Retina (tissue), 1 donor: ENCODE results near the gene PPDPF.

Experiments used
- DNase-seq: peaks from one replicate; pipeline ENCODE4 v3.0.0-alpha.2; 2016

The PPDPF gene

GRCh38 chr20:63522091-63522868 lies 1.7 kb downstream of the PPDPF start:
- peak; percentile 9 for DNase-seq

GRCh38 chr20:63522981-63523611 lies 2.5 kb downstream of the PPDPF start:
- DNase-seq: no peak

DNA sequence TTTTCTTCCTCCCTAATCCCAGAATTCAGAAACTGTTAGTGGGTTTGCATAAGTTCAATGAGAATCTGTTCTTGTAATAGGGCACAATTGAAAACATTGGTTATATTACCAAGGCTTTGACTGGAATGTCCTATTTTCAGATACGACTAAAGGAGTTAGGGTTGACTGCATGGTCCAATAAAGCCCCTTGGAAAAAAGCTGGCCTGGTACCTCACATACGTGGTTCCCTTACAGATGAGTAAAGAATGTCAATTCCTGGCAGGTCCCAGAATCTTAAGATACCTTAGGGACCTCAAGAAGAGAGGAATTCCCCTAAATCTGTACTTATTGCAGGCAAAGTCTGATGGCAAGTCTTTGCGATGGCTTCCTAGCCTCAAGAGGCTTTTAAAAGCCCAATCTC lies 4.6 kb downstream of the PPDPF start:
- no peak for DNase-seq

GRCh38 chr20:63525971-63526370 lies 5.4 kb downstream of the PPDPF start:
- no peak for DNase-seq

DNA sequence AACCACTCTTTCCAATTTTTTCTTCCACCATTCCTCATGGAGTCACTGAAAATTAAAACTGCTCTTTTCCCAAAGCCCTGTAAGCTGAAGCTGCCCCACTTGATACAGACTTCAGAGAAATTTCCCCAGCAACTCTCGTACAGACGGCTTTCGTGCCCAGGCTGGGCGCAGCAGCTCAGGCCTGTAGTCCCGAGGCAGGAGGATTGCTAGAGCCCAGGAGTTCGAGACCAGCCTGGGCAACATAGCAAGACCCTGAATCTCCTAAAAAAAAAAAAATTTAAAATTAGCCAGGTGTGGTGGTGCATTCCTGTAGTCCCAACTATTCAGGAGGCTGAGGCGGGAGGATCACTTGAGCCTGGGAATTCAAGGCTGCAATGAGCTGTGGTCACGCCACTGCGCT lies 6.6 kb downstream of the PPDPF start:
- no peak for DNase-seq

DNA sequence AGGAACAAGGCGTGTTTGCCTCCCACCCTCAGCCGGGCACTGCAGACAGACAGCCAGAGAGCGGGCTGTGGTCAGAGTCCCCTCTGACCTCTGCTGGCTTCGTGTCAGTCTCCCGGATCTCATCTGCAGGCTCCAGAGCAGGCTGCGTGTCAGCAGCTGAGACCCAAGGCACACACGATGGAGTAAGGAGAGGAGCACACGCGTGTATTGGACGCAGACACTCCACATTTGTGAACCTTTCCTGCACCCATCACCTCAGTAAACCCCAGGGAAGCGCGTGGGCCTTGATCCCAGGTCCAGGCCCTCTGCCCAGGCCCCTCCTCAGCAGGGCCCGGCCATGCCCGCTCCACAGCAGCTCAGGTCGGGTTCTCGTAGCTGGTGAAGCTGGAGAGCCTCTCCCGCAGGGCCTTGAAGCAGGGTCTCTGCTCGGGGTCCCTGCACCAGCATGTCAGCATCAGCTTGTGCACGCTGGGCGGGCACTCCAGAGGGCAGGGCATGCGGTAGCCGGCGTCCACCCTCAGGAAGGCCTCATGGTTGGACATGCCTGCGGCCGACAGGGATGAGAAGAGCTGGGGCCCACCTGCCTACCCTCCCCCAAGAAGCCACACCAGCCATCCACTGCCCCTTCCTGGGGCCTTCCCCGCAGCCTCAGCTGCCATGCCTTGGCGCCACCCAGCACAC lies 8.8 kb downstream of the PPDPF start:
- DNase-seq: peak; percentile 20

- peak; percentile 12 for DNase-seq
These were observed 9.6 kb downstream of the PPDPF start for GRCh38 chr20:63529861-63530787.

GRCh38 chr20:63530788-63531160 lies 10.2 kb downstream of the PPDPF start:
- no peak for DNase-seq

- peak; percentile 18 for DNase-seq
These were observed 11.3 kb downstream of the PPDPF start for GRCh38 chr20:63531686-63532448.

- no peak for DNase-seq
These were observed 11.9 kb downstream of the PPDPF start for GRCh38 chr20:63532449-63532971.

GRCh38 chr20:63533388-63533787 lies 12.8 kb downstream of the PPDPF start:
- no peak for DNase-seq

DNA sequence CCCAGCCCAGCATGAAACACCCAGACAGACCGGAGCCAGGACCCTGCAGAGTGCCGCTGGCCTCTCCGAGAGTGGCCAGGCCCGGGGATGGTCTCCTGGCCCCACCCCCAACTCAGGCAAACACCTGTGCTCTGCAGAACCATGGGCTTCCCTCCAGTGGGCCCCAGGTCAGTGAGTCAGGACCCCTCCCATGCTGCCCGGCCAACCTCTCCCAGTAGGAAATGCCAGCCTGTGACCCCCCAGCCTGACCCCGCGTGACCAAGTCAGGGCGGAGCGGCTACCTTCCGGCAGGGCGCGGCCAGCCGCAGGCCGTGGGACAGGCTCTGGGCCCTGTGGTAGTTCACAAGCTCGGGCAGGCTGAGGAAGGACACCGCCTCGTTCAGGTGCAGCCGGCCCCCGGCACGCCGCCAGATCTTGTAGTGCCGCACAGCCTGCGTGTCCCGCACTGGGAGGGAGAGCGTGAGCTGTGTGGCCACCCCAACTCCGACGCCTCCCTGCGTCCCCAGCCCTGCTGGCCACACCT lies 13.4 kb downstream of the PPDPF start:
- DNase-seq: peak; percentile 13

DNA sequence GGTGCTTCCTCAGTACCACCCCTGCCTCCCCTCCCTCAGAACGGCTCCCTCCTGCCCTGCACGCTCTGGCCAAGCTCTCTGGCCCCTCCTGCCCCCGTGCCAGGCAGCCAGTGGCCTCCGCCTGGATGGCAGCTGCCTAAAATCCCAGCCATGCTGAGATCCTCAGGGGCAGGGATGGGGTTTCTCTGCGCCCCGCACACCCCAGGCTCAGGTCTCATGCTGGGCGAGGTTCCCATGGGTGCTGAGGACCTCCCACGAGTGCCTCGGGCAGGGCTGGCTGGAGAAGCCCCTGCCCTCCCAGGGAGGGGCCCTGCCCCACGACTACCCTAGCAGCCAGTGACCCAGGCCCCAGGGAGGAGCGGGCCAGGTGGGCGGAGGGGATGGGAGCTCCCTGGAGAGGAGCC lies 13.9 kb downstream of the PPDPF start:
- no peak for DNase-seq

DNA sequence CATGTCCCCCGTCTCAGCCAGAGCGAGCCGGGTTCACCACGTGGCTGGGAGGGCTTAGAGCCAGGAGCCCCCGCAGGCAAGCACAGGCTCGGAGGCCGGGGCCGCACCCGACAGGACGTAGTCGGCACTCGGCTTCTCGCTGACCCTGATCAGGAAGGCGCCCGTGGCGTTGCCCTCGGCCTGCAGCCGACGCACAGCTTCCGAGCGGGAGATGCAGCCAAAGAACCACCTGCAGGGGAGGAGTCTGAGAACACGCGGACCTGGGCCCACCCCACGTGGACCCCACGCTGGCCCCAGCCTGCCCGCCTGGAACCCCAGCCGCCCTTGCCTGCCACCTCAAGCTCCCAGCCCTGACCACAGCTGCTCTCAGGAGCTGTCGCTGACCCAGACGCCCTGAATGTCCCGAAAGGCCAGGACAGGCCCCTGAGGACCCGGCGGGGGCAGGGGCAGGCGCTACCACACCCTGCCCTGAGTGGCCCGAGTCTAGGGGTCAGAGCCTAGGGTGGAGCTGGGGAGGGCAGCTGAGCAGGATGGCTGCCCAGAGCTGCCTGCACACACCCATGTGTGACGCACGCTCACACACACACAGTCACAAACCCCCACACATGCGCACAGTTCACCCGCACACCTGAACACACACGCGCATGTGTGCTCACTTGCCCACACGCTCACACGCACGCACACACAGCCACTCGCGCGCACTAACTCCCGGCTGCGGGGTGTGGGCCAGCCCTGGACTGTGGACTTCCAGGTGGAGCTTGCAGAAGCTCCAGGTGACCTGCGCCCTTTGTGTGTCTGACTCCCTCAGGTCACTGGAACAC lies 14.5 kb downstream of the PPDPF start:
- DNase-seq: peak; percentile 56

DNA sequence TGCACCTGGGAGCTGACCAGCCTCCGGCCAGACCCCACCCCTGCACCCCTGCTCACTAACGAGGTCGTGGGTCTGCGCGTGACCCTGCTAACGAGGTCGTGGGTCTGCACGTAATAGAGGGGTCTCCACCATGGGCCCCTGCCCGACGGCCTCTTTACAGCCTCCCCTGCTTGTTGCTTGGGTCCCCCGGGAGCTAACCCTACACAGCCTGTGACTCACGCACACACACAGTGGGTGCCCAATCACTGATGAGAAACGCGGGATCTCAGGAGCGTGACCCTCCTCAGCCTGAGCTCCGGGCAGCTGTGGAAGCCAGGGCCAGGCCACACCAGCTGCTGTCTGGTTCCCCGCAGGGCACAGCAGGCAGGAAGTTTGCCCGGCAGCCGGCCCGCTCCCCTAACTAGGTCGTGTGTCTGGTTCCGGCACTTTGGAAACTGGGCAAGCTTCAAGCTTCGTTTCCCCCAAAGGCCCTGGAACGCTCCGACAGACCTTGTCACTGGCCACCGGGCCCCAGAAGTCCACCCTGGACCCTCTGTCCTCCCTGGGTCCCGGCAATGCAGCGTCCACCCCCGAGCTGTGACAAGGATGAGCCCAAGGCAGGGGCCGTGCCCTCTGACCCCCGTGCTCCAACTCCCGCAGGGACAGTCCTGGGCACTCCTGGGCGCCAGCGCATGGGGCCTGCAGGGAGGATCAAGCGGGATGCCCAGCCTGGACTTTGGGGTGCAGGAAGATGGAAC lies 15.8 kb downstream of the PPDPF start:
- peak; percentile 63 for DNase-seq

- peak; percentile 16 for DNase-seq
These were observed 16.5 kb downstream of the PPDPF start, which contains the start of gene PTK6 for GRCh38 chr20:63536997-63537524. PTK6 (minus strand) TSS chr20:63537376; CDS start chr20:63537314, 62 bp downstream.

- DNase-seq: peak; percentile 92
These were observed 17.1 kb downstream of the PPDPF start for GRCh38 chr20:63537525-63538203.

GRCh38 chr20:63538204-63539091 lies 17.9 kb downstream of the PPDPF start:
- DNase-seq: peak; percentile 9
